HG03135 (cell line): Measurements from ENCODE around the gene DPH6.
"Not testable (repeated sequence)": the region's sequence is repeated elsewhere in the genome, so short reads cannot be mapped to it uniquely, and the experiment has no call there.

Experiments
- ATAC-seq: cut with Tn5 transposase; IDR thresholded peaks from one replicate; pipeline ENCODE4 v1.9.1; 2021; ENCODE audit warnings: mild to moderate bottlenecking, moderate library complexity; ENCODE audit not compliant: unreplicated experiment

The DPH6 gene

DNA sequence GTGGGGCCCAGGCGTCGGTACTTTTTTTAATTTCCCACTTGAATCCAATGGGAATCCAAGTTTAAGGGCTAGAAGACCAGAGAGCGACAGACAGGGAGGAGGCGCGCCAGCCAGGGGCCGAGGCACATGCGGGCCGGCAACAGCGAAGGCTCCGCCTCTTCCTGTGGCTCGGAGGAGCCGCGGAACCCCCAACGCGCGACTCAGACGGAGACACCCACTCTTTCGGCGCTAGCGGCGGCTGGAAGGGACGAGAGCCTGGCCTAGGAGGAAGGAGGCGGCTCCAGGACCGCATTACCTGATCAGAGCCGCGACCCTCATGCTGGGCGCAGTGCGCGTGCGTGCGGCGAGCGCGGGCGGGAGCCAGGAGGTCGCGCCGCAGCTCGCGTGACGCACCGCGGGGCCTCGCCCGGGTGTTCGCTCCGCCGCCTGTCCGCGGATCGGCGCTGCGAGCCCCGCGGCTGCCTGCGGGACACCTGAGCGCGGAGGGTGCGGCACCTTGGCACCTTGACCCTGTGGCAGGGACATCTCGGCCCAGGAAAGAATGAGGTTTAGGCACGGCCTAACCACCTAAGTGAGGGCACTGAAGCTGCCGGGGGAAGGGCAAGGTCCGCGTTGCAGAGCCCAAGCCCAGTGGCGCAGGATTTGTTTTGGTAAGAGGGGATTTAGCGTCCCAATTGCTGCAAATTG, at the start of gene DPH6:
DPH6 (minus strand) TSS at position 342 of the 687 bp plus-strand sequence; CDS start at position 318, 24 bp downstream.
- ATAC-seq: peak; percentile 86

DNA sequence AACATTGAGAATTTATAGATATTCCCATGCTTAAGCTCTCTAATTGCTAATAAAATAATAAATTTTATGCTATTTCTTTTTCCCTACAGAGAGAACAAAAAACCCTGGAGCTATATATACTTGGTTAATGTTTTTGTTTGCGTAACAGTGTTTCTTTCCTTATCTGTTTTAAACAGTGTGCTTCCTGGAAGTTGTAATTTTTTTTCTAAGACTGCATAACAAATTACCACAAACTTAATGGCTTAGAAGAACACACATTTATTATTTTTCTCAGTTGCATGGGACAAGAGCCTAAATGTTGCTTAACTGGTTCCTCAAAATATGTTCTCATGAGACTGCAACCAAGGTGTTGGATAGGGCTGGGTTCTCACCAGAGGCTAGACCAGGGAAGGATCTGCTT, 49.7 kb upstream of the DPH6 start:
- no peak for ATAC-seq

GRCh38 chr15:35591987-35592386, 46.0 kb upstream of the DPH6 start:
- ATAC-seq: not testable (repeated sequence)

DNA sequence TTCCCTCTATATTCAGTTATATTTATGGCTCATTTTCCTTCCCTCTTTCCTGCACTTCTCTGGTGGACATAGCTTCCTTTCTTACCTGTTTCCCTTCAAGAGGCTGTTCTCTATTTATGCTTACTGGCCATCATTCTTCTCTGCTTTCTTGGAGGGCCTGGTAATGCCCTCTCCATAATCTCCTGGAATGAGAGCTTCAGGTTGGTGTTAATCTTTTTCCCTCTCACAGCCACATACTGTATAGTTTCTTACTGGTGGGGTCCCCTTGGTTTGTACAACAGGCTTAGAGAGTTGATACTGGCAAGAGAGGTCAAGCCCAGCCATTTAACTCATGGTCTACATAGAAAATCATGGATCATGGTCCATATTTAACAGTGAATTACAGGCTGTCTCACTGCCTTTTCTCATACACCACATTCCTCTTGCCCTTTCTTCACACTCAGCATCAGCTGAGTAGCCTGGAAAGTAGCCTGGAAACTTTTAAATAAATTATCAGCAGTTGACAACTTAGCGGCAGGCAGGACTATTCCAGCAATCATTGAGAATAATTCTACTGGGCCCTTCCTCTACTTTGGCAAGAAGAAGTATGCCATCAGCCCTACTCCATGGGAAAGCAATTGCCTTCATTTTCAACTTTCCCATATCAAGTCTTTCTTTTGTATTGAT, 38.0 kb upstream of the DPH6 start:
- ATAC-seq: no peak

DNA sequence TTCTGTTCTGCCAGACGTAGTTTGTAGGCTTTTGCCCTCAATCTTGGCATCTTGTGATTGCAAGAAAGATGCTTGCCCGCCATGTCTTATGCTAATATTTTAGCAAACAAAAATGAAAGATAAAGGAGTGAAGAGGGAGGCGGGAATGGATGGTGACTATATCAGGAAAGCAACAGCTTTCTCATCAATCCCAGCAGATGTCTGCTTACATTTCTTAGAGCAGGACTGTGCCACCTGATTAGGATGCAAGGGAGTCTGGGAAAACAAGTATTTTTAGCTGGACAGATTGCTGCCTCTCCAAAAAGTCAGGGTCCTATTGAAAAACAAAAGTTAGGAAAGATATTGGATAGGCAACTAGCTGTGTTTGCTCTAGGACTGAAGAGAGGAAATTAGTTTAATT, 34.6 kb upstream of the DPH6 start:
- ATAC-seq: no peak

DNA sequence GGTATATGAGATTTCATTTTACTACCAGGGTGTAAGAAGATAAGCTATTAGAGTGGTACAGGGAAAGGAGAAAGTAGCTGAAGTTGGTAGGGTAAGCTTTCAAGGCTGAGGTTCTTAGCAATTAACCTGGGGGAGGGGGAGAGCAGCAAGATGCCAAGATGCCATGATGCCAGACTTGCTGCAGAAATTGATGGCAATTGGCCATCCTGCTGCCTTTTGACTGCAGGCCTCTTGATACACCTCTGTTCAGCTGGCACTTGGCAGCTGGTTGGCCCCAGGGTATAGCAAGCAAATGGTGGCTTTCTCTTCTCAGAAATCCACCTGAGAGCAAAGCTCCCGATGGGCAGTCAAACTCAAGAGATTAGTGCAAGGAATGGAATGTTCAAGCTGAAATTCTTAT, 21.4 kb upstream of the DPH6 start:
- ATAC-seq: no peak

DNA sequence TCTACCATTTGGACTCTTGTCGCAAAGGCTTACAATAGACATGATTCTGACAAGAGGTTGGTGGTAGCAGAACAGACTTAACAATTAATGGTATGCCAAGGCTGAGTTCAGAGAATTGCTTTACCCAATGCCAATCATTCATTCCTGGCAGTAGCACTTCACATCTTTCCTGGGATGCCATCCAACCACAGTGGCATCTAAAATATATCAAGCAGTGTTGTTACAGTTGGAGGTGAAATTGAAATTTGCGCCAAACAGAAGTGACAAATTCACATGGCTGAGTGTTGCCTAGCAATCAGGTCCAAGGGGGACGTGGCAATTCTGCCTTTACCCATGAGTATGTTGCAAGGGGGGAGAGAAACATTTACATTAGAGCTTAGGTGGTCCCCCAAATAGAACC, 21.0 kb upstream of the DPH6 start:
- no peak for ATAC-seq

- ATAC-seq: no peak
These were observed 19.9 kb upstream of the DPH6 start for GRCh38 chr15:35565901-35566300.

DNA sequence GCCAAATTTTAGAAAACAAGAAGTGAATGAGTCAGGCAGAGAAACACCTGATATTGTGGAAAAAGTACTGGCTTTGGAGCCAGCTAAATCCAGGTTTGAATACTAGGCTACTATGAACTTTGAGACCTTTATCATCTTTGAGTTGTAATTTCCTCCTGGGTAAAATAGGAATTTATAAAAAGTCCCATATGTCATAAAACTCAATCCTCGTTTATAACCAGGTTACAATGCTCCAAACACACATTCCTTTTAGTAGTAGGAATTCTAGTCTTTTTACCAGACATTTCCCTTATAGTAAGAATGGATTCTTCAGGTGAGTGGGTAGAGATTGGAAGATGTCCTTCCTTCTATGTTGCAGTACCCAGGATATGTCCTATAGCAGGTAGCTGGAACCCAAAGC, 16.7 kb upstream of the DPH6 start:
- ATAC-seq: no peak

- no peak for ATAC-seq
These were observed 15.3 kb upstream of the DPH6 start for GRCh38 chr15:35561308-35561707.

DNA sequence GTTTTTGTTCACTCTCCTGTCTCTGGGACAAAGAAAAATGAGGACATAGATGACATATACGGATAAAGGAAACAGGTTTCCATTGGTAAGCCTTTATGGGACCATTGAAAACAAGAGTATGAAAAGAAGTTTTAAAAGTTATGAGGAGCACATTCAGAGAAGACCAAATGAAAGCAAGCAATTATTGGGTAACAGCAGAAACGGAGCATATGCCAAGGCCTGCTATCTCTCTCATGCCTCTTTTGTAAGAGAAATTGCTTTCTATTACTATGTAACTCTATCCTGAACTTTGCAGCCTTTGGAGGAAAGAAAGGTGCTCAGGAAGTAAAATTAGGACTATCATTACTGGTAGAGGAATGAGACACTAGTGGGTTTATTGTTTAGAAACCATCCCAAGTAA, 14.9 kb upstream of the DPH6 start:
- ATAC-seq: no peak

- no peak for ATAC-seq
These were observed 14.3 kb upstream of the DPH6 start for GRCh38 chr15:35560258-35560657.

- no peak for ATAC-seq
These were observed 13.7 kb upstream of the DPH6 start for GRCh38 chr15:35559683-35560082.

- ATAC-seq: no peak
These were observed 11.6 kb upstream of the DPH6 start for GRCh38 chr15:35557544-35557943.

GRCh38 chr15:35557012-35557411, 11.0 kb upstream of the DPH6 start:
- ATAC-seq: no peak

DNA sequence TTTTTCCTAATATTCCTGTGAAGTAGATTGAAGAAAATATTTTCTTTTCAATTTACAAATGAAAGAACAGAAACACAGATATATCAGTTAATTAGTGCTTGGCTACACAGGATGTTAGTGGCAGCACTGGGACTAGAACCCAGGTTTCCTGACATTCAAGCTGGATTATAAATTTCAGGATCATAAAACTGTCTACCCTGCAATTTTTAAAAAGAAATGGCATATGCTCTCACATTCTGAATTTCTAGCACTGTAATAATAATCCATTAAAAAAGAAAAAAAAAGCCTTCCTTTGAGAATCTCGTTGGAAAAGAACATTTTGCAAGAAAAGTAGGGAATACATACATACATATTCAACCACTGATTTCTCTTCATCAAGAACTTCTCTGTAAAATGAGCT, 9.3 kb upstream of the DPH6 start:
- no peak for ATAC-seq

DNA sequence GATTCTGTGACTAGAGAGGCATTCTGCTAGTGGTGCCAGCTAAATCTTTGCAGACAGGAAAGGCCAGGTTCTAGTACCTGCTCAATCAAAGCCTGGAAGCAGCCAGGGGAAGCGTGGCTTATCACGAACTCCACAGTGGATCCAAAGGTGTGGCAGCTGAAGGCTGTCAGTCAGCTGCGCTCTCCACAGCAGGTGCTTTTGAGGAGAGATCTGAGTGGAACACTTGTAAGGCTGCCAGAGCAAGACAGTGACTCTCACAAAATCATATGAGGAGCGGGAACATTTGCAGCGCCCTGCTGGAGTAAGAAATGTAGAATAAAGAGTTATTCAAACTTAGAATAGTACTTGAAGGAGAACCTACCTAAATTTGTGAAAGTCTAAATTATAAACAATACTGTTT, 5.0 kb upstream of the DPH6 start:
- no peak for ATAC-seq

- no peak for ATAC-seq
These were observed 3.6 kb upstream of the DPH6 start for GRCh38 chr15:35549567-35549966.

DNA sequence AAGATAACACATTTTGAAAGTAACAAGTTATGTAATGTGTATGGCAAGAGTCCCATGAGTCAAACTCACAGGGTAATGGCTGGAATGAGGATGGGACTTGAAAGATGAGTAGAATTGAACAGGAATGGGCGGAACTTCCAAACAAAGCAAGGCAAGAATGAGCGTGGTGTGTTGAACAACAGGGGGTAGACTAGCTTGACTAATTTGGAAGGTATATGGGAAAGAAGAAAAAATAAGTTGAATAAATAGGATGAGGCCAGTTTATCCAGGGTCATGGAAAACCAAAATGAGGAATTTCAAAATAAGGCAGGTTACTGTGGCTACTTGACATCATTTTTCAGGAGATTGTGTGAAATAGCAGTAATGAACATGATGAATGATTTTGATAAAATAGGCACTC, 2.5 kb upstream of the DPH6 start:
- no peak for ATAC-seq

DNA sequence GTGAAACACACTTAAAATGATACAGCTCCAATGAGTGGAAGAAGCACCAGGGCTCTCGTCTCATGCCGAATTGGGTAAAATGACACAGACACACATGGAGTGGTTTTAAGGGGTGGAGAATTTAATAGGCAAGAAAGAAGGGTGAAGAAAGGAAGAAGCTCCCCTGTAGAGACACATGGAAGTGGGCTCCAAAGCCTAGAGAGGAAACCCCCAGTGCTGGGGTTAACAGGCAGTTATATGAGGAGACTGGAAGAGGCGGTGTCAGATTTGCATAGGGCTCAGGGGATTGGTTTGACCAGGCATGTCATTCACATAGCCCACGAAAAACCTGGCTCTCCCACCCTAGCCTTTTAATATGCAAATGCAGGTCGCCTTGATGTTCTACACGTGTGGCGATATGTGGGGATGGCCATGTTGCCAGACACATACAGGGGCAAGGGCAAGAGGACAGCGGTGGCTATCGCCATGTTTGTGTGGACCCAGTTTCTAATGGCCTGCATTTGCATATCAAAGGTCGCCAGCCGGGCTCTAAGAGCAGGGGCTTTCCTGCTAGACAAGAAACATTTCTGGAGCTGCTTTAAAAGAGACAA, 1.9 kb upstream of the DPH6 start:
- ATAC-seq: no peak

- peak; percentile 35 for ATAC-seq
These were observed 781 bp upstream of the DPH6 start for GRCh38 chr15:35546511-35547381.
